T-helper 2 cell (primary cell): ENCODE results near the gene CCM2.

Experiments
- DNase-seq, 5 experiments: peaks; one replicate each; pipeline versions ENCODE4 v3.0.0 to v3.0.0-alpha.2; 2012 to 2022
- total RNA-seq, 2 donors: gene quantifications; one replicate each; lab custom pipeline; 2026; lab: John Stamatoyannopoulos, UW

The CCM2 gene
- 77.9 to 119 reads per million in 2 donors for total RNA-seq

DNA sequence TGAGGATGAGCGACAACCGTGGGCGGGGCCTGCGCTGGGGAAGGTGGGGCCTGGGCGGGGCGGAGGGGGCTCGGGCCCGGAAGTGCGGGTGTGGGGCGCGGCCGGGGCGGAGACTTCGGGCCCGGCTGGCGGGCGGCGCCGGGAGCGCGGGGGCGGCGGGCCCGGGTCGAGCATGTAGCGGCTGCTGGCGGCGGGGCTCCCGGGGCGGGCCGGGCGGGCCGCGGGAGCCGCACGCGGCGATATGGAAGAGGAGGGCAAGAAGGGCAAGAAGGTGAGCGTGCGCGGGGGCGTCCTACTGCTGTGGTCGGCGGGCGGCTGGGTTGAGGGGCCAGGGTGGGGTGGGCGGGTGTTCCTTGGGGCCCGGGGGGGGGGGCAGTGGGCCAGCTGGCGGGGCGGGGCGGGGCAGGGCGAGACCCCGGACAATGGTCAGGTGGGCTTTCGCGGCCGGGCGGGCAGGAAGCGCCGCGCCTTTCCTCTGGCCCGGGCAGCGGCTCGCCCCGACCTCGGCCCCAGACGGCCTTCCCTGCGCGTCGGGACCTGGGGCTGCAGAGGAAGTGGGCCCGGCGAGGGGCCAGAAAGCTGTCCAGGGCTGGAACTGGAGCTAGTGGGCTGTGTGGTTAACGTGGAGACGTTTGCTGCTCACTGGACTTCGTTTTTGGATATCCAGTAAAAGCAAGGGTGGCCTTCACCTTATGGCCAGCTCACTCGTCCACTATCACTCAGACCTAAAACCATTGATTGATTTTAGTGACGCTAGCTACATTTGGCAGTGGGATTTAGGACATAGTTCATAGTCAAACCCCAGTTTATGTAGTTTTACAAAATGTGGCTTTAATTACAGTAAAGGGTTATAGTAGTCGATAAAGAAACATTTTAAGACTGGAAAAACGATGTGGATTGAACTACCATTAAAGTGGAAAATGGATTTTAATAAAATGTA lies at the start of gene CCM2:
Gene CCM2, plus strand, starts transcription at position 109 of the 940 bp plus-strand sequence. Its CDS starts 133 bp downstream, at position 242.
- no peak for DNase-seq

DNA sequence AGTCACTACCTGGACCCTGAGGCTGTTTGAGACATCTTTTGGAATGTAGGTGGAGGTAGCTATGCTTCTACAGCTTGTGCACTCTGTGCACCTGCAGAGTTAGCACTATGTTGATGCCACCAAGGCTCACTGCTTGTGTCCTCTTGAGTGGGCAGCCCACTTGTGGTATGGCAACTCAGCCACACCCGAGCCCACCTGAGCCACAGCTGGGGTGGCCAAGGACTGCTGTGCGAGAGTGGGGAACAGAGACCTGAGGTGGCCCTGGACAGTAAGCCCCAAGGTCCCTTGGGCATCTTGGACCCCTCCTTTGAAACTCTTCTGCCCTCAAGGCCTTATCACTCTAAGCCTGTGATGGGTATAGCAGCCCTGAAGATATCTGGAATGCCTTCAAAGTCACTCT lies 46.8 kb upstream of the CCM2 start:
- no peak for DNase-seq

DNA sequence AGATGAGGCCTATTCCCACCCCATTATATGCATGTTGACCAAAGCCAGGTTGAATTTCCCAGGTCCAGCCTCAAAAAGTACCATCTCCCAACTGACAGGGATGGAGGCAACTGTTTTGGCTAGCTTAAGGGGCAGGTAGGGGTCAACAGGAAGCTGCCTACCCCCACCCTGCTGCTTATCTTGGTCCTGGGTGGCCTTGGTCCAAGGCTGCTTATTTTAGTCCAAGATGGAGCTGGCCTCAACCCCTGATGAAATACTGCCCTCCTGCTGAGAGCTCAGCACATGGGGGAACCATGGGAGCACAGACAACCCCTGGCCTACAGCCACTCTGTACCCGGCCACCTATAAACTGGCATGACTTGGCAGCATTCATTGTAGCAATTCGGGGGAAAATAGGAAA lies 44.3 kb upstream of the CCM2 start:
- DNase-seq: peak in 1 of 5 experiments; percentile 2

DNA sequence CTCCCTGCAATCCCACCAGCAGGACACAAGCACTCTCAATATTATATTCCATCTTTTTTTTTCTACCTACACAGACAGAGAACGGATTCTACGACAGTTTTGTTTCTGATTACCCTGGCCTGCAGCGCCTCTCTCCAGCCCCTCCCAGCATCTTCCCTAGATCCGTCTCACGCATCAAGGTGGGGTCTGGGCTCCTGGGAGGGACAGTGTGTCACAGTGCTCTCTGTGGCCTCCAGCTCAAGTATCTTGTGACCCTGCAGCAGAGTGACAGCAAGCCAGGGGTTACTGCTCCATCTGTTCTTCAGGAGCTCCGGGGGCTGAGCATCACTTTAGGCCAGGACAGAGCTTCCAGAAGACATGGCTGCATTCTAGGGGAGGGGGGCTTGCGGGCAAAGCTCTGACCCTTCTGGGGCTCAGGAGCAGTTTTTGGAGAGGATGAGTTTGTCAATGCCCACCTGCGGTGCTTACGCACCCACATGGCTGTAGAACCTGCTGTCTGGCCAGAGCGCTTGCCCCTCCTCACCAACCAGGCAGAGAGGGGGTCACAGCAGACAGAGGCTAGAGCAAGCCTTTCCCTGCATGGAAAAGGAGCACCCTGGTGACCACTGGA lies 43.7 kb upstream of the CCM2 start:
- DNase-seq: peak in 1 of 5 experiments; percentile 9

DNA sequence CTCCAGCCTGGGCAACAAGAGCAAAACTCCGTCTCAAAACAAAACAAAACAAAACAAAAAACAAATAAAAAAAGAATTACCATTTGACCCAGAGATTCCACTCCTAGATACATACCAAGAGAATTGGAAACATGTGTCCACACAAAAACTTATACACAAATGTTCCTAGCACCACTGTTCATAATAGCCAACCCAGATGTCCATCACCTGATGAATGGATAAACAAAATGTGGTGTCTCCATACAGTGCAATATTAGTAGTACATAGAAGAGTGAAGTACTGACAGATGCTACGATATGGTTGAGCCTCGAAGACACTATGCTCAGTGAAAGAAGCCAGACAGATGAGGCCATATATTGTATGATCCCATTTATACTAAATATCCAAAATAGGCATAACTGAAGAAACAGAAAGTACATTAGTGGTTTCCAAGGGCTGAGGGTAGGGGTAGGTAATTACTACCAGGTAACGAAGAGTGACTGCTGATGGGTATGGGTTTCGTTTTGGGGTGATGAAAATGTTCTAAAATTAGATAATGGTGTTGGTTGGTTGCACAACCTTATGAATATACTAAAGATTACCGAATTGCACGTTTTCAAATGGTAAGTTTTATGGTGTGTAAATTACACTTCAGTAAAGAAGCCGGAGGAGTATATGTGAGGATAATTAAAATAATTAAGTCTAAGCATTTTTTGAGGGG lies 41.2 kb upstream of the CCM2 start:
- peak in 1 of 5 experiments; percentile 7 for DNase-seq

DNA sequence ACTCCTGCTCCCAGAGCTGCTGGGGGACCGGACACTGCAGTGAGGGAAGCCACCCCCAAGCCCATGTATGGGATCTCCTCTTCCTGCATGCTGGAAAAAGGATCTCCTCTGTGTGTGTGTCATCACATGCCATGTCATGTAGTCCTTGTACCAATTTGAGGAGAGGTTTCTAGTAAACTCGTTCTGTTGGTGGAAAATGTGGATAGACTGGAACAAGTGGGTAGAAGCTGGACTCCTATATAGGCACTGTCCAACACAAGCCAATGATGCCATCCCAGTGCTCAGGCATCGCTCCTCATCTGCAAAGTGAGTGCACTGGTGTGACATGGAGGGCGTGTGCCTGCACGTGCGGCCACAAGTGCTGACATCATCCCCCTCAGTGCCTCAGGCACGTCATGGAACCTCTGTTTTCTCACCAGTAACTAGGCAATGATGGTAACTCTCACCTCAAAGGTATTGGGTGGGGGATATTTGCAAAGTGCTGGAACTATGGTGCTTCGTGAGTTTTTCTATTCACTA lies 40.5 kb upstream of the CCM2 start:
- DNase-seq: peak in 3 of 5 experiments; percentile 37 to 76 (median 65)

DNA sequence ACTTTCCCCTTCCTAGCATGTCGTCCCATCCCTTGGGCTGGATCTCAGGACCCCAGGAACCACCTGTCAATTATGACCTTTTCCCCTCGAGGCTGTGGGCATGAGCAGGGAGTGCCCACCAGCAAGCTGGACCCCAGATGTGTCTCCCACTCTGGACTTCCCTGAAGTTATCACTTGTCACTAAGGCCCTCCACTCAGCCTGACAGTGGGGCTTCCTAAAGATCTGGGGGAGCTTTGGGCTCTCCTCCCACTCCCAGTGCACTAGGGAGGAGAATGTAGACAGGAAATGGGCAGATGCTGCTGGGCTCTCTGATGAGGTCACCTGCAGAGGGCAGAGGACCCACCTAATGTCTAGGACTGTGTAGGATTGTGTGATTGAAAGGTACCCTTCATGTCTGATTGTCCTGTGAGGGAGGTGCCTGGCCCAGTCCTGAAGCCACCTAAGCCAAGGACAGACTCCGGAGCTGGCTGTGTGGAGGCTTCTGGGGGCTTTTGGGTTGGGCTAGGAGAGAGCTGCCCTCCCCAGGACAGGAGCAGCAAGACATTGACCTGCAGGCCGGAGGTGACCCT lies 39.9 kb upstream of the CCM2 start:
- DNase-seq: peak in 1 of 5 experiments; percentile 20

DNA sequence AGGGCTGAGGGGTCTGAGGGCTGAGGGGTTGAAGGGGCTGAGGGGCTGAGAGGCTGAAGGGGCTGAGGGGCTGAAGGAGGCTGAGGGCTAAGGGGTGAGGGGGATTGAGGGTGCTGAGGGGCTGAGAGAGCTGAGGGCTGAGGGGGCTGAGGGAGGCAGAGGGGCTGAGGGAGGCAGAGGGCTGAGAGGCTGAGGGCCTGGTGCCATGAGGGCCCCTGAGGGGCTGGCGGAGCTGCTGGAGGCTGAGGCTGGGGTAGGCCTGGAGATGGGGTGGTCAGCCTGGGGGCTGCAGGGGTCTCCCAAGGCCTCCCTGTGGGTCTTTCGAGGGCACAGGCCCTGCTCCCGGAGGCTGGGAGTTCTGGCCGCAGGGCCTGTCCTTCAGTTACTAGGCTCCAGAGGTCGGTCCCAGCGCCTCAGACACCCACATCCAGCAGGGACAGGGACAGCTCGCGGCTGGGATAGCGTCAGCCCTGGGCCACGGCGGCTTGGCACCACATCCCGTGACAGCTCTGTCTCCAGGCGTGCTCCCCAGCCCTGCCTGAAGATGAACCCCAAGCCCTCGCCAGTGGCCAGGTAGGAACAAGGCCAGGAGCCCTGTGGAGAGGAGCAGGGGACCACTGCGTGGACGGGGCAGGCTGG lies 38.0 kb upstream of the CCM2 start:
- peak in 1 of 5 experiments; percentile 52 for DNase-seq

DNA sequence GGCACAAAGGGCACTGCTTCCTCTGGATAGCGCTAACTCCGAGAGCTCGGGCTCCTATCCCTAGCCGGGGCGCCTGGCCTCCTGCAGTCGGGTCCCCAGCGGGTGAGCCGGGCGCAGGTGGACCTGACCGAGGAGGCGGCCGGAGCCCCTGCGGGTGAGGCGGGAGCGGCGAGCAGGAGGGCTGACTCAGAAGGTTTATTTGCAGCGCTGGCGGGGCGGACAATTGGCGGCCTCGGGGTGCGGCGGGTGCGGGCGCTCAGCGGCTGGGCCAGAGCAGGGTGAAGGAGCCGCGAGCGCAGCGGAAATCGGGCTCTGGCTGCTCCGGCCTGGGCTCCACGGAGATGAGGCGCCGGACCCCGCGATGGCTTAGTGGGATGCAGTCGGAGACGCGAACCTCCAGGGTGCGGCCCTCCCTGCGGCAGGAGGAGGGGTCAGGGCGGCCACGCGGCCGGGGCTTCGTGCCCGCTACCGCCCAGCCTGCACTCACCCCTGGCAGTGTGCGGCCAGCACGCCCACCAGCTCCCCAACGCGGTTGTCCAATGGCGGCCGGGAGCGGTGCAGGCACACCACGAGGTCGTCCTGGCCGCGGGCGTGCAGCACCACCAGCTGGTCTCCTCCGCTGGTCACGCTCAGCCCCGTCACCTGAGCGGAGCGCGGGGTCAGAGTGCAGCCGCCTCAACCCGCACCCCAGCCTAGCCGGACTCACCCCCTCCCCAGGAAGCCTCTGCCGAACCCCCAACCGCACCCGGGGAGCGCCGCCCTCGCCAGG lies 37.3 kb upstream of the CCM2 start:
- no peak for DNase-seq

DNA sequence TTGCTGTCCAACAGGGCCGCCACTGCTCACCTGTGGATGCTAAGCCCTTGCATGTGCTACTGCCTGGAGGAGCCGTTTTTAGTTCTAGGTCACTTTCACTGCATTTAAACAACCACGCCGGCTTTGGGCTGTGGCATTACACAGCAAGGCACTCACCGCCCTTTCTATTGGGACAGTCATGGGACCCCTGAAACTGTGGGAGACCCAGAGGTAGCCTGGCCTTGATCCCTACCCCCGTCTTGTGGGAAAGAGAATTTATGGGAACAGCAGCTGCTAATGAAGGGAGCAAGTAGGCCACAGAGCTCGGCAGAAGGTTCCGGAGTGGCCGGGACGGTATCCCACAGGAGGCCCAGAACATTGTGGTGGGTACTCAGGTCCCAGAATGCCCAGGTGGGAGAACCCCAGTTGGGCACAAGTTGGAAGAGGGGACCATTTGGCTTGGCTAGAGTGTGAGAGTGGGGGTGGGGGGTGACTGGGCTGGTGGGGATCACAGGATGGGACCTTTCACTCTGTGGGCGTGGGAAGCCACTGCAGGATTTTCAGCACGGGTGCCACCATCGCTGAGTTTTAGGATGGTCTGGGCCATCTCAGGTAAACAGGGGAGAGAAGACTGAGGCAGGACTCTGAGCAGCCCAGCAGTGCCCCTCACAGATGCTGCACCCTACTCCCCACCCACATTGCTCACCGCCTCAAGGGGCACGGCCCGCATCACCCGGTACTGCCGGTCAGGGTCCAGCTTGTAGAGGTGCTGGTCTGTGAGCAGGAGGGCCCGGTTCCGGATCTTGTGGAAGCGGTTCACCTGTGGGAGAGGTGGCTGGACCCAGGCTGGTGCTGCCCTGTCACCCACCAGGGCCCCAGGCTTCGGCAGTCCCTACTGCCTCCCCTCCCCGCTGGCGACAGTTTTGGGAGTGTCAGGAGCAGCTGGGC lies 36.4 kb upstream of the CCM2 start:
- peak in 1 of 5 experiments; percentile 22 for DNase-seq

DNA sequence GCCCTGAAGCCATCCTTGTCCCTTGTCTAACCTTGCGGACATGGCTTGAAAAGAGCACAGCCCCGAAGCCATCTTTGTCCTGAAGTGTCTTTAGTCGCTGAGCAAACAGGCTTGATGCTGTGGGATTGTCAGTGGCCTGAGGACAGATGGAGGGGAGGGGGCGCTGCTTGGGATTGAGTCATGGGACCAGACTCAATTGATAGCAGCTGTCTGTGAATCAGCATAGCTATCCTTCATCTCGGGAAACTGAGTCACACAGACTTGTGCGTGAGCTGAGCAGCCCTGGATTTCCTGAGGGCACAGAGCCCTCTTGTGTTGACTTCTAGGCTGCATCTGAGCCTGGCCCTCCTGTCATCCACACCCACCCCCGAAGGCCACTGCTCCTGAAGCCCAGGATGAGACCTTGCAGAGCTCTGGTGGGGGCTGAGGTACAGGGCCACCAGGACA lies 35.6 kb upstream of the CCM2 start:
- DNase-seq: peak in 1 of 5 experiments; percentile 43

DNA sequence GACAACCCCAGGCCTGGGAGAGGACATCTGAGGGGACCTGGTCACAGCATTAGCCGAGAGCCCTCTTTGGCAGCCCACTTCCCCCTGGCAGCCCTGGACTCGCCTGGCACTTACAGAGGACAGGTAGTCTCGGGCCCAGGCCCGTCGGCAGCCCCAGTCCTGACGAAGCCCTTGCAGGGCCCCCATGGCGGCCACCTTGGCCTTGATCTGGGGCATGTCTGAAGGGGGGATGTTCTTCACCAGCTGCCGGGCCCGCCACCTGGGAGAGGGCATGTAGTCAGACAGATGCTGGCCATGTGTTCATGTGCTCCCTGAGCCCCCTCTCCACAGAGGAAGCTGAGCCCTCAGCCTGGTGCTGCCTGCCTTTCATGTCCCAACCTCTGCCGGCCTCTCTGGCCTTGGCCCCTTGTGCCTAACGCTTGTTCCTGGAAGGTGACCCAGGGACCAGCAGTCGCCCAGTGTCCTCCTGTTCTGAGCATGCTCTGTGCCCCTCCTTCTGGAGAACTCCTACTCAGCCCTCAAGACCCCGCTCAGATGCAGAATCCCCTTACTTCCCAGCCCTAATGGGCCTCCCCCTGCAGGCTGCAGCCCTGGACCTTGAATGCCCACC lies 35.1 kb upstream of the CCM2 start:
- peak in 1 of 5 experiments; percentile 13 for DNase-seq

DNA sequence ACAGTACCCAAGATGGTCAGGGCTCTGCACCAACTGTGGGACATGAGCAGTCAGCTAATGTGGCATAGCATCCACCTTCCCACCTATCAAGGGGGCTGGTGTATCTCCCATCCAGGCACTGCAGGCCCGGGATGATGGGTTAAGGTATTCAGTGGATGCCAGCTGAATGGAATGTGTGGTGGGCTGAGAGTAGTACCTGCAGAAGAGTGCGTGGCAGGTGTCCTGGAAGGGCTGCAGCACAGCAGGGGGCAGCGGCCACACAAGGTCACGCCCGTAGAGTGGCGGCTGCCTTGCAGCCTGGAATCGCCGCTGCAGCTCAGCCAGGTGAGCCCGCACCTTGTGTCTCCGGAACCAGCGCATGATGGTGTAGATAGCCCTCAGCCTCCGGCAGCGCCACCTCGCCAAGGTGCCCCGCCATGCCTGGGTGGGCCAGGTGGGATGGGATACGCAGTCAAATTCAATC lies 34.5 kb upstream of the CCM2 start:
- DNase-seq: peak in 1 of 5 experiments; percentile 14

DNA sequence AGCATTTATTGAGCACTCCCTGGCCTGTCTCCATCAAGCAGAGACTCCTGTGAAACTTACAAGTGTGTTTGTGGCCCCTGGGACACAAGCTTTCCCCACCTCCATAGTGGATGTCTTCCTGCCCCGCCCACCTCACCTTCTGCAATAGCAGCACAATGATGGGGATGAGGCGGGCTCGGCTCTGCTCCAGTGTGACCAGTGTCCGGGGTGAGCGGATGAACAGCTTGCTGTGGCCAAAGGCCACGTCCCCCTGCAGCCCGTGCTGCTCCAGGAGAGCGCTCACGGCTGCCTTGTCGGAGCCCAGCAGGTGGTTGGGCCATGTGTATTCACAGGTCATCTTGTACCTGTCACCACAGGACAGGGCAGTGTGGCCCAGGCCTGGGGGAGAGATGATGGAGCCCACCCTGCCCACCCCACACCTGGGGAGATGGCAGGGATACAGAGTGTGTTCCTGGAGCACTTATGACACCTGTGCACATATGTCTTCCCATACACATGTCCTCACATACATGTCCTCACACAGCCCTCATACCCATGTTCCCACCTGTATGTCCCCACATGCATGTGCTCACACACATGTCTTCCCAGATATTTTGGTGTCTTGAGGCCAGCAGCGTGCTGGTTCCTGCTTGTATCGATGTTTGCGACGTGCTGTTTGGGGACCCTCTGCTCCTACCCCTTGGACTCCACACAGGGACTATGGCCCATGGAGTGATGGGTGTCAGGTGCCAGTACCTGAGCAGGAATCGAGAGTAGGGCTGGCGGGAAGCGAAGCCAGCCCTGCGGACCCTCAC lies 33.9 kb upstream of the CCM2 start:
- DNase-seq: peak in 1 of 5 experiments; percentile 11

DNA sequence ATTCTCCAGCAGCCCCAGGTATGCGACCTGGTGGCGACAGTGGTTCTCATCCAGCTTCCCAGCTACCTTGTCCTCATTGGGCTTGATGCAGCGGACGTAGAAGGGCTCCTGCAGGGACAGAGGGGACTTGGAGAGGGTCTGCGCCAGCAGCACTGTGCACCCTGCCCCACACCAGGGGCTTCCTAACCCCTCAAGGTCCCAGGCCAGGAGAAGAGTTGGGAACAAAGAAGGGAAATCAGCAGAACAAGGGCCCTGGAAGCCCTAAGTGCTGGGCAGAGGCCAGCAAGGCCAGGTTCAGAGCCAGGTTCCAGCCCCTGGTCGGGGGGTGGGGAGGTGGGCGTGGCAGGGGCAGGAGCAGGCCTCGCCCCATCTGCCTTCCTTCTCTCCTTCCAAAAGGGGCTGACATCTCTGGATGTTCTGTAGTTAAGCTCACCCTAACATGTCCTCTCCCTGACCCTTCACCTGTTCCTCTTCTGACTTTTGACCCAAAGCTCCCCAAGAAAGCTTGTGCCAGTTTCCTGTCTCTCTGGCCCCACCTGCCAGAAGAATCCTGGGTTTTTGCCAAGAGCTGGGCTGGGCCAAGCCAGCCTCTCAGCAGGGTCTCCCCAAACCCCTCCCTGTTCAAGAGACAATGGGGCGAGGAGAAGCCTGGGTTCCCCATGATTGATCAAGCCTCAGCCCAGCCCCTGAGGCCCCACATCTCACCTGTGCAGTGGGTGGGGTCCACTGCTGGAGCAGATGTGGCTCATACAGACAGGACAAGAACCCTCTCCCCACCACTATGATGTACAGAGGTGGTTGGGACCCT lies 33.1 kb upstream of the CCM2 start:
- no peak for DNase-seq

DNA sequence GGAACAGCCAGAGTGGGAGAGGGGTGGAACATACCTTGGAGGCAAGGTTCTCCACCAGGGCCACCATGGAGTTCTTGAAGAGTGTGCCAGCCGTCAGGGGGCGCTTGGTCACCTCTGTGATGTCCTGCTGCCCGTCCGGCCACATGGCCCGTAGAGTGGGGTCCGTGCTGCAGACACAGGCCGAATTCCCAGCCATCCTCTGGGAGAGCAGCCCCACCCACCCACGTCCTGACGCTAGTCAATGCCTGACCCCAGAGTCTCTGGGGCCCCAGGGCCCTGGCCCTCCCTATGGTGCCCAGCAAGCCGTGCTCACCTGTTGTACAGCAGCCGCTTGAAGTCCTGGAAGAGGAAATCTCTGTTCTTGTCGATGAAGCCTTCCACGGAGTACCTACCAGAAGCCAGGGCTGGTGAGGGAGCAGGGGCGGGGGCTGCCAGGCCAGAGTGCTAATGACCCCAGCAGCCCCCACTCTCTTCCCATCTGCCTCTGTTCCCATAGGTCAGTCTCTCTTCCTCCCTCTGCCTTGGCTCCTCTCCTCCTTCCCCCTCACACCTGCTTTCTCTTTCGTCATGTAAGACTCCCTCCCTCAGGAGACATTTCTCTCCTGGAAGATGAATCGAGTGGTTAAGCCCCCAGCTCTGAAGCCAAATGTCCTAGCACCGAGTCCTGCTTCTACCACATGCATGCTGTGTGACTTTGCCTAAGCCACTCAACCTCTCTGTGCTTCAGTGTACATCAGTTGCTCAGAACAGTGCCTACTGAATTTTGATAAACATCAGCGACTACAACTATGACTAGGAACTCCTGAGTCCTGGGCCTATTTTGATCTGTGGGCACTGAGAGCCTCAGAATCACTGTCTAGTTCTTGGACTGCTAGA lies 32.2 kb upstream of the CCM2 start:
- no peak for DNase-seq
